ENCODE measurements around the gene ARL14. TPM values are rescaled to one million over a fixed set of nuclear protein-coding genes. Genes with fewer than 3 reads are reported as not detected.

Gene ARL14
- total RNA-seq = not detected in 3 replicates
- long read RNA-seq = 0 reads

GRCh38 chr3:160676547-160677303 is at the start of gene ARL14:
ARL14 (plus strand) TSS chr3:160677160; CDS start chr3:160677347, 187 bp downstream.
- no peak within 1 kb of the TSS for H3K27ac Mint-ChIP-seq (ENCODE audit: unreplicated experiment)
- no peaks in the 10 kb centered on the region for H3K9me3 Mint-ChIP-seq (ENCODE audit: low read depth)
- peaks cover 29% of the 10 kb centered on the region for H3K4me1 Mint-ChIP-seq (ENCODE audit: low read depth)
- no peak for TF ChIP-seq CTCF (IDR thresholded peaks at IDR 0.05)
- no peak for DNase-seq (ENCODE audit: low spot score)
- no peaks in the 10 kb centered on the region for H3K36me3 Mint-ChIP-seq (ENCODE audit: low read depth)
- no peak within 1 kb of the TSS for H3K4me3 Mint-ChIP-seq (ENCODE audit: unreplicated experiment)
- no peaks in the 10 kb centered on the region for H3K27me3 Mint-ChIP-seq (ENCODE audit: low read depth)

- no peak overlapping the region for H3K27ac Mint-ChIP-seq (ENCODE audit: unreplicated experiment)
- TF ChIP-seq CTCF (IDR thresholded peaks at IDR 0.05) = no peak
Measured at GRCh38 chr3:160629491-160629890, 47.5 kb upstream of the ARL14 start.

GRCh38 chr3:160633361-160634083 is 43.4 kb upstream of the ARL14 start:
- Mint-ChIP-seq H3K4me1 (ENCODE audit: low read depth) (peaks cover 3% of the 10 kb centered on the region), H3K36me3 (ENCODE audit: low read depth) (no peaks in the 10 kb centered on the region), H3K9me3 (ENCODE audit: low read depth) (no peaks in the 10 kb centered on the region), H3K4me3 (ENCODE audit: unreplicated experiment) (no peak overlapping the region), H3K27me3 (ENCODE audit: low read depth) (peaks cover 3% of the 10 kb centered on the region), H3K27ac (ENCODE audit: unreplicated experiment) (no peak overlapping the region)
- TF ChIP-seq CTCF (IDR thresholded peaks at IDR 0.05) = no peak
- DNase-seq (ENCODE audit: low spot score) = no peak

More at GRCh38 chr3:160629491-160629890, 47.5 kb upstream of the ARL14 start:
- Mint-ChIP-seq H3K36me3 (ENCODE audit: low read depth) (no peaks in the 10 kb centered on the region), H3K4me1 (ENCODE audit: low read depth) (no peaks in the 10 kb centered on the region), H3K9me3 (ENCODE audit: low read depth) (no peaks in the 10 kb centered on the region), H3K4me3 (ENCODE audit: unreplicated experiment) (no peak overlapping the region), H3K27me3 (ENCODE audit: low read depth) (peaks cover 3% of the 10 kb centered on the region)
- no peak for DNase-seq (ENCODE audit: low spot score)

GRCh38 chr3:160635213-160635612 is 41.7 kb upstream of the ARL14 start:
- TF ChIP-seq CTCF (IDR thresholded peaks at IDR 0.05) = no peak
- no peak for DNase-seq (ENCODE audit: low spot score)
- Mint-ChIP-seq H3K4me1 (ENCODE audit: low read depth) (peaks cover 3% of the 10 kb centered on the region), H3K27me3 (ENCODE audit: low read depth) (no peaks in the 10 kb centered on the region), H3K9me3 (ENCODE audit: low read depth) (no peaks in the 10 kb centered on the region), H3K36me3 (ENCODE audit: low read depth) (no peaks in the 10 kb centered on the region), H3K4me3 (ENCODE audit: unreplicated experiment) (no peak overlapping the region), H3K27ac (ENCODE audit: unreplicated experiment) (no peak overlapping the region)

GRCh38 chr3:160637086-160637485 is 39.9 kb upstream of the ARL14 start:
- Mint-ChIP-seq H3K36me3 (ENCODE audit: low read depth) (no peaks in the 10 kb centered on the region), H3K4me3 (ENCODE audit: unreplicated experiment) (no peak overlapping the region), H3K9me3 (ENCODE audit: low read depth) (no peaks in the 10 kb centered on the region), H3K4me1 (ENCODE audit: low read depth) (peaks cover 10% of the 10 kb centered on the region), H3K27me3 (ENCODE audit: low read depth) (no peaks in the 10 kb centered on the region), H3K27ac (ENCODE audit: unreplicated experiment) (no peak overlapping the region)
- no peak for TF ChIP-seq CTCF (IDR thresholded peaks at IDR 0.05)
- no peak for DNase-seq (ENCODE audit: low spot score)

All from chondrocyte (in vitro differentiated cells).